Calu3 (cell line): ENCODE results near the gene MYL7. TPM values are rescaled to one million over a fixed set of nuclear protein-coding genes. Genes with fewer than 3 reads are reported as not detected.
"Not testable (repeated sequence)": the region's sequence is repeated elsewhere in the genome, so short reads cannot be mapped to it uniquely, and the experiment has no call there.

Experiments
- BruUV-seq: library from RNA; stranded (reverse); fragments of 400-500 nt; replicated peaks from 2 replicates; lab custom pipeline; 2021; lab: Mats Ljungman, UMichigan
- CTCF ChIA-PET: fragments of 300-600 bp; sonication (Branson Sonifier 250); formaldehyde crosslinking; loops from one replicate; lab custom pipeline; 2022; ENCODE audit warnings: antibody characterized with exemption; lab: Charles Lee
- DNase-seq: peaks from one replicate; pipeline ENCODE4 v3.0.0; 2022
- H3K27ac Mint-ChIP-seq: one replicate; pipeline ENCODE4 v1.8.0; 2022; ENCODE audit warnings: mixed read lengths; ENCODE audit not compliant: unreplicated experiment
- H3K27me3 Mint-ChIP-seq: one replicate; pipeline ENCODE4 v1.8.0; 2022; ENCODE audit warnings: mixed read lengths; ENCODE audit not compliant: unreplicated experiment
- H3K36me3 Mint-ChIP-seq: one replicate; pipeline ENCODE4 v1.8.0; 2022; ENCODE audit warnings: mild to moderate bottlenecking, moderate library complexity, mixed read lengths; ENCODE audit not compliant: insufficient read depth, unreplicated experiment
- H3K4me1 Mint-ChIP-seq: one replicate; pipeline ENCODE4 v1.8.0; 2022; ENCODE audit warnings: mild to moderate bottlenecking, low read depth, mixed read lengths; ENCODE audit not compliant: unreplicated experiment
- H3K4me3 Mint-ChIP-seq: one replicate; pipeline ENCODE4 v1.8.0; 2022; ENCODE audit warnings: mild to moderate bottlenecking, low read depth, moderate library complexity, mixed read lengths; ENCODE audit not compliant: unreplicated experiment
- H3K9me3 Mint-ChIP-seq: one replicate; pipeline ENCODE4 v1.8.0; 2022; ENCODE audit warnings: low read depth, mixed read lengths; ENCODE audit not compliant: unreplicated experiment
- CTCF ChIP-seq: fragments of 200-600 bp; IDR thresholded peaks from one replicate; pipeline ENCODE4 v1.8.0; 2022; ENCODE audit warnings: antibody characterized with exemption; ENCODE audit not compliant: unreplicated experiment
- intact Hi-C: fragments of 100-400 bp; cut with micrococcal nuclease; formaldehyde crosslinking; loops from one replicate; pipeline ENCODE4 v1.10.0; 2022; ENCODE audit not compliant: unreplicated experiment
- total RNA-seq: library from RNA; stranded (reverse); gene quantifications from 2 replicates; pipeline ENCODE4 v1.2.3, GENCODE V29; 2022

Gene MYL7
- total RNA-seq, 1 experiment from 2014 or later, result not detected

- TF ChIP-seq CTCF, result no peak
- no peaks in the 10 kb centered on the region for H3K9me3 Mint-ChIP-seq
- no peak overlapping the region for H3K4me3 Mint-ChIP-seq
- no peak overlapping the region for H3K27ac Mint-ChIP-seq
- no peak for DNase-seq
- peaks cover 72% of the 10 kb centered on the region for H3K27me3 Mint-ChIP-seq
- intact Hi-C loops, result loop anchor here (5.0 kb wide), 1 partner anchor 66 kb away; no protein-coding TSS in a partner anchor
- BruUV-seq, result no TSS peak
- CTCF ChIA-PET, result interaction anchor here (0.6 to 1.2 kb wide), 4 partner anchors 9 to 82 kb away, joined by 3 to 5 read pairs (median 4); partner anchors contain the start of gene POLD2
- peaks cover 7% of the 10 kb centered on the region for H3K4me1 Mint-ChIP-seq
- peaks cover 5% of the 10 kb centered on the region for H3K36me3 Mint-ChIP-seq
Measured at GRCh38 chr7:44131173-44132029, 9.7 kb downstream of the MYL7 start.

GRCh38 chr7:44128721-44129582 is 12.2 kb downstream of the MYL7 start:
- Mint-ChIP-seq H3K27ac (no peak overlapping the region), H3K4me1 (peaks cover 13% of the 10 kb centered on the region), H3K36me3 (peaks cover 11% of the 10 kb centered on the region), H3K4me3 (no peak overlapping the region), H3K27me3 (peaks cover 50% of the 10 kb centered on the region), H3K9me3 (no peaks in the 10 kb centered on the region)
- no TSS peak for BruUV-seq
- DNase-seq, result no peak
- intact Hi-C loops, result no loop called here
- no peak for TF ChIP-seq CTCF
- CTCF ChIA-PET, result no interaction called here

GRCh38 chr7:44127161-44127560 is 14.0 kb downstream of the MYL7 start:
- intact Hi-C loops, result no loop called here

GRCh38 chr7:44126574-44126973 is 14.6 kb downstream of the MYL7 start:
- Mint-ChIP-seq H3K4me1 (peaks cover 19% of the 10 kb centered on the region), H3K36me3 (peaks cover 28% of the 10 kb centered on the region), H3K27me3 (peaks cover 35% of the 10 kb centered on the region)
- H3K27ac Mint-ChIP-seq, BruUV-seq, DNase-seq, H3K4me3 Mint-ChIP-seq, CTCF ChIA-PET, intact Hi-C loops, H3K9me3 Mint-ChIP-seq: not testable (repeated sequence)

More at GRCh38 chr7:44127161-44127560, 14.0 kb downstream of the MYL7 start:
- TF ChIP-seq CTCF, result no peak
- Mint-ChIP-seq H3K27ac (no peak overlapping the region), H3K36me3 (peaks cover 28% of the 10 kb centered on the region), H3K9me3 (no peaks in the 10 kb centered on the region), H3K4me1 (peaks cover 22% of the 10 kb centered on the region), H3K27me3 (peaks cover 41% of the 10 kb centered on the region), H3K4me3 (no peak overlapping the region)
- BruUV-seq, result no TSS peak
- CTCF ChIA-PET, result interaction anchor here (0.6 kb wide), 1 partner anchor 435 kb away, joined by 5 read pairs; no protein-coding TSS in a partner anchor
- DNase-seq, result no peak
